HepG2 (cell line): ENCODE measurements around the gene ATP6V1C2. TPM values are rescaled to one million over a fixed set of nuclear protein-coding genes. Genes with fewer than 3 reads are reported as not detected.
A peak's percentile ranks its signal among the peaks of the same experiment; 100 is the strongest.

Experiments
- ELF1 ChIP-seq: sonication (generic); formaldehyde crosslinking; IDR thresholded peaks from 2 replicates; pipeline ENCODE4 v1.4.0; 2020; ENCODE audit warnings: missing genetic modification reagents
- KDM6A ChIP-seq: IDR thresholded peaks from 2 replicates; pipeline ENCODE4 v1.6.1; 2016; ENCODE audit warnings: low read depth
- MXD4 ChIP-seq: IDR thresholded peaks from 2 replicates; pipeline ENCODE4 v1.6.1; 2016; ENCODE audit warnings: mild to moderate bottlenecking, missing biosample characterization, missing genetic modification reagents
- POLR2AphosphoS5 ChIP-seq: IDR thresholded peaks from 2 replicates; pipeline ENCODE4 v1.6.1; 2012; ENCODE audit warnings: low read depth, low read length
- RXRB ChIP-seq: IDR thresholded peaks from 2 replicates; pipeline ENCODE4 v1.6.1; 2016; ENCODE audit warnings: borderline replicate concordance, missing genetic modification reagents, missing compliant biosample characterization
- SOX6 ChIP-seq, 2 experiments: fragments of 450-650 bp in 1 of 2; sonication (generic) in 1 of 2; formaldehyde crosslinking in 1 of 2; IDR thresholded peaks; 2 replicates each; pipeline versions ENCODE4 v1.4.0 to v1.6.1; 2017 to 2020; ENCODE audit warnings: antibody characterized with exemption in 1 of 2, mild to moderate bottlenecking in 1 of 2, missing genetic modification reagents in 1 of 2
- ZBTB1 ChIP-seq: sonication (generic); formaldehyde crosslinking; IDR thresholded peaks from 2 replicates; pipeline ENCODE4 v1.4.0; 2020; ENCODE audit warnings: missing genetic modification reagents, borderline replicate concordance
- ZFX ChIP-seq: sonication (generic); formaldehyde crosslinking; IDR thresholded peaks from 2 replicates; pipeline ENCODE4 v1.4.0; 2020; ENCODE audit warnings: mild to moderate bottlenecking, low read depth, missing genetic modification reagents, moderate library complexity
- ZFY ChIP-seq: sonication (generic); formaldehyde crosslinking; IDR thresholded peaks from 2 replicates; pipeline ENCODE4 v1.4.0; 2020; ENCODE audit warnings: missing genetic modification reagents
- ZNF24 ChIP-seq: fragments of 450-650 bp; IDR thresholded peaks from 2 replicates; pipeline ENCODE4 v1.6.1; 2017; ENCODE audit warnings: antibody characterized with exemption, mild to moderate bottlenecking
- ZNF367 ChIP-seq: sonication (generic); formaldehyde crosslinking; IDR thresholded peaks from 2 replicates; pipeline ENCODE4 v1.4.0; 2020; ENCODE audit warnings: missing genetic modification reagents, borderline replicate concordance
- ZNF503 ChIP-seq: sonication (generic); formaldehyde crosslinking; IDR thresholded peaks from 2 replicates; pipeline ENCODE4 v1.4.0; 2020; ENCODE audit warnings: missing genetic modification reagents
- ZNF589 ChIP-seq: sonication (generic); formaldehyde crosslinking; conservative IDR thresholded peaks from 2 replicates; pipeline ENCODE4 v1.8.0; 2022; ENCODE audit warnings: mild to moderate bottlenecking, moderate library complexity, missing genetic modification reagents
- ZNF749 ChIP-seq: sonication (generic); formaldehyde crosslinking; IDR thresholded peaks from 2 replicates; pipeline ENCODE4 v1.8.0; 2022; ENCODE audit warnings: mild to moderate bottlenecking, missing genetic modification reagents, moderate library complexity, borderline replicate concordance
- ZNF784 ChIP-seq: sonication (generic); formaldehyde crosslinking; IDR thresholded peaks from 2 replicates; pipeline ENCODE4 v1.5.1; 2020; ENCODE audit warnings: missing genetic modification reagents, mild to moderate bottlenecking, borderline replicate concordance
- polyA plus RNA-seq, 8 experiments: library from polyadenylated mRNA; depleted of rRNA in 3 of 8; stranded (reverse) in 7 of 8; unstranded in 1 of 8; fragments of >200 nt; fragmentation: Illumina TruSeq in 4 of 8; extraction: Trizol in 4 of 8; gene quantifications; 2 replicates each; pipeline versions ENCODE4 v1.2.1 to v1.2.3, GENCODE V29; 2011 to 2016; ENCODE audit warnings: low read depth in 4 of 8, missing spikeins in 1 of 8, mixed read lengths in 1 of 8; ENCODE audit not compliant: insufficient read depth in 1 of 8
- total RNA-seq, 5 experiments: library from RNA; depleted of rRNA; stranded (reverse); fragments of >200 nt; fragmentation: Illumina TruSeq; extraction: Trizol; gene quantifications; 2 replicates each; pipeline ENCODE4 v1.2.3, GENCODE V29; 2016; ENCODE audit warnings: low read depth in 1 of 5
- TF ChIP-seq, protein P1 (sequence below): sonication (generic); IDR thresholded peaks from 2 replicates; pipeline ENCODE4 v1.6.1; 2016; ENCODE audit warnings: low read depth, borderline replicate concordance
- TF ChIP-seq, protein P2 (sequence below): sonication (generic); formaldehyde crosslinking; conservative IDR thresholded peaks from 2 replicates; pipeline ENCODE4 v1.4.0; 2020; ENCODE audit warnings: missing genetic modification reagents
- TF ChIP-seq, protein P3 (sequence below): sonication (generic); formaldehyde crosslinking; IDR thresholded peaks from 2 replicates; pipeline ENCODE4 v1.8.0; 2022; ENCODE audit warnings: mild to moderate bottlenecking, missing genetic modification reagents, moderate library complexity
- TF ChIP-seq, protein P4 (sequence below): sonication (generic); formaldehyde crosslinking; IDR thresholded peaks from 2 replicates; pipeline ENCODE4 v1.4.0; 2020; ENCODE audit warnings: missing genetic modification reagents, borderline replicate concordance

The ATP6V1C2 gene
- total and polyA plus RNA-seq, 2 of the 13 experiments (the other 11 are each of a cell fraction or from before 2014, with no cell fraction given): 0.04 to 0.29 TPM

- TF ChIP-seq ZNF784 (CRISPR knock-in tag): no peak
- no peak for TF ChIP-seq ZNF589
- TF ChIP-seq ELF1 (CRISPR knock-in tag): no peak
- peak; percentile 73 for TF ChIP-seq ZFY (CRISPR knock-in tag)
- no peak for TF ChIP-seq ZNF503 (CRISPR knock-in tag)
- TF ChIP-seq ZBTB1: no peak
- TF ChIP-seq, protein P1, sequence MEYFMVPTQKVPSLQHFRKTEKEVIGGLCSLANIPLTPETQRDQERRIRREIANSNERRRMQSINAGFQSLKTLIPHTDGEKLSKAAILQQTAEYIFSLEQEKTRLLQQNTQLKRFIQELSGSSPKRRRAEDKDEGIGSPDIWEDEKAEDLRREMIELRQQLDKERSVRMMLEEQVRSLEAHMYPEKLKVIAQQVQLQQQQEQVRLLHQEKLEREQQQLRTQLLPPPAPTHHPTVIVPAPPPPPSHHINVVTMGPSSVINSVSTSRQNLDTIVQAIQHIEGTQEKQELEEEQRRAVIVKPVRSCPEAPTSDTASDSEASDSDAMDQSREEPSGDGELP: no peak
- TF ChIP-seq, protein P2, sequence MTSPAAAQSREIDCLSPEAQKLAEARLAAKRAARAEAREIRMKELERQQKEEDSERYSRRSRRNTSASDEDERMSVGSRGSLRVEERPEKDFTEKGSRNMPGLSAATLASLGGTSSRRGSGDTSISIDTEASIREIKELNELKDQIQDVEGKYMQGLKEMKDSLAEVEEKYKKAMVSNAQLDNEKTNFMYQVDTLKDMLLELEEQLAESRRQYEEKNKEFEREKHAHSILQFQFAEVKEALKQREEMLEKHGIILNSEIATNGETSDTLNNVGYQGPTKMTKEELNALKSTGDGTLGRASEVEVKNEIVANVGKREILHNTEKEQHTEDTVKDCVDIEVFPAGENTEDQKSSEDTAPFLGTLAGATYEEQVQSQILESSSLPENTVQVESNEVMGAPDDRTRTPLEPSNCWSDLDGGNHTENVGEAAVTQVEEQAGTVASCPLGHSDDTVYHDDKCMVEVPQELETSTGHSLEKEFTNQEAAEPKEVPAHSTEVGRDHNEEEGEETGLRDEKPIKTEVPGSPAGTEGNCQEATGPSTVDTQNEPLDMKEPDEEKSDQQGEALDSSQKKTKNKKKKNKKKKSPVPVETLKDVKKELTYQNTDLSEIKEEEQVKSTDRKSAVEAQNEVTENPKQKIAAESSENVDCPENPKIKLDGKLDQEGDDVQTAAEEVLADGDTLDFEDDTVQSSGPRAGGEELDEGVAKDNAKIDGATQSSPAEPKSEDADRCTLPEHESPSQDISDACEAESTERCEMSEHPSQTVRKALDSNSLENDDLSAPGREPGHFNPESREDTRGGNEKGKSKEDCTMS (CRISPR knock-in tag): no peak
- TF ChIP-seq ZNF24: no peak
- no peak for TF ChIP-seq POLR2AphosphoS5
- no peak for TF ChIP-seq ZNF749 (CRISPR knock-in tag)
- TF ChIP-seq MXD4 (CRISPR knock-in tag): no peak
- TF ChIP-seq ZNF367 (CRISPR knock-in tag): no peak
- TF ChIP-seq, protein P3, sequence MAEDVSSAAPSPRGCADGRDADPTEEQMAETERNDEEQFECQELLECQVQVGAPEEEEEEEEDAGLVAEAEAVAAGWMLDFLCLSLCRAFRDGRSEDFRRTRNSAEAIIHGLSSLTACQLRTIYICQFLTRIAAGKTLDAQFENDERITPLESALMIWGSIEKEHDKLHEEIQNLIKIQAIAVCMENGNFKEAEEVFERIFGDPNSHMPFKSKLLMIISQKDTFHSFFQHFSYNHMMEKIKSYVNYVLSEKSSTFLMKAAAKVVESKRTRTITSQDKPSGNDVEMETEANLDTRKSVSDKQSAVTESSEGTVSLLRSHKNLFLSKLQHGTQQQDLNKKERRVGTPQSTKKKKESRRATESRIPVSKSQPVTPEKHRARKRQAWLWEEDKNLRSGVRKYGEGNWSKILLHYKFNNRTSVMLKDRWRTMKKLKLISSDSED (CRISPR knock-in tag): no peak
- TF ChIP-seq ZFX (CRISPR knock-in tag): peak; percentile 69
- TF ChIP-seq, protein P4, sequence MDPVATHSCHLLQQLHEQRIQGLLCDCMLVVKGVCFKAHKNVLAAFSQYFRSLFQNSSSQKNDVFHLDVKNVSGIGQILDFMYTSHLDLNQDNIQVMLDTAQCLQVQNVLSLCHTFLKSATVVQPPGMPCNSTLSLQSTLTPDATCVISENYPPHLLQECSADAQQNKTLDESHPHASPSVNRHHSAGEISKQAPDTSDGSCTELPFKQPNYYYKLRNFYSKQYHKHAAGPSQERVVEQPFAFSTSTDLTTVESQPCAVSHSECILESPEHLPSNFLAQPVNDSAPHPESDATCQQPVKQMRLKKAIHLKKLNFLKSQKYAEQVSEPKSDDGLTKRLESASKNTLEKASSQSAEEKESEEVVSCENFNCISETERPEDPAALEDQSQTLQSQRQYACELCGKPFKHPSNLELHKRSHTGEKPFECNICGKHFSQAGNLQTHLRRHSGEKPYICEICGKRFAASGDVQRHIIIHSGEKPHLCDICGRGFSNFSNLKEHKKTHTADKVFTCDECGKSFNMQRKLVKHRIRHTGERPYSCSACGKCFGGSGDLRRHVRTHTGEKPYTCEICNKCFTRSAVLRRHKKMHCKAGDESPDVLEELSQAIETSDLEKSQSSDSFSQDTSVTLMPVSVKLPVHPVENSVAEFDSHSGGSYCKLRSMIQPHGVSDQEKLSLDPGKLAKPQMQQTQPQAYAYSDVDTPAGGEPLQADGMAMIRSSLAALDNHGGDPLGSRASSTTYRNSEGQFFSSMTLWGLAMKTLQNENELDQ (CRISPR knock-in tag): no peak
- TF ChIP-seq KDM6A (CRISPR knock-in tag): 0 out of 2 replicates have a peak, but pooled peaks have one; percentile 8
- no peak for TF ChIP-seq RXRB (CRISPR knock-in tag)
- TF ChIP-seq SOX6 (IDR thresholded peaks at IDR 0.05): no peak
- TF ChIP-seq SOX6 (CRISPR knock-in tag; IDR thresholded peaks at IDR 0.05): no peak; the same call in 1 of the 2 replicates
Observed at GRCh38 chr2:10814571-10815331, 93.3 kb downstream of the ATP6V1C2 start (continued).
